ENCODE data around the gene EXOSC1.
A peak's percentile ranks its signal among the peaks of the same experiment; 100 is the strongest.

The EXOSC1 gene

GRCh38 chr10:97445722-97446639, at the start of gene EXOSC1, which contains the start of gene ZDHHC16:
Gene EXOSC1 (minus strand): TSS chr10:97446006. CDS start chr10:97445985, 21 bp downstream.
Gene ZDHHC16 (plus strand): TSS chr10:97446175. CDS start chr10:97451676, 5,501 bp downstream.
- H3K4me3 ChIP-seq (ENCODE audit: low read depth, low read length), result peak within 1 kb of the TSS; percentile 75
- H3K4me2 ChIP-seq (ENCODE audit: low read length), result peak within 1 kb of the TSS; percentile 77
- TF ChIP-seq CTCF (IDR thresholded peaks at IDR 0.05), result no peak
- peak within 1 kb of the TSS; percentile 82 for H2AFZ ChIP-seq
- no peaks in the 10 kb centered on the region for H3K27me3 ChIP-seq (ENCODE audit: control insufficient read depth, insufficient read depth, low read length)
- H3K9ac ChIP-seq, result peak within 1 kb of the TSS; percentile 22
- no peaks in the 10 kb centered on the region for H3K9me3 ChIP-seq (ENCODE audit: control insufficient read depth, low read length)
- H3K79me2 ChIP-seq, result peaks cover 33% of the 10 kb centered on the region
- H3K27ac ChIP-seq, result peak within 1 kb of the TSS; percentile 68
- H3K4me1 ChIP-seq, result peaks cover 4% of the 10 kb centered on the region
- no peaks in the 10 kb centered on the region for H3K36me3 ChIP-seq (ENCODE audit: control insufficient read depth, insufficient read depth, low read length)

GRCh38 chr10:97494863-97495506, 49.2 kb upstream of the EXOSC1 start:
- Histone ChIP-seq H3K4me3 (ENCODE audit: low read depth, low read length) (no peak overlapping the region), H3K27ac (no peak overlapping the region), H3K36me3 (ENCODE audit: control insufficient read depth, insufficient read depth, low read length) (no peaks in the 10 kb centered on the region)

GRCh38 chr10:97494151-97494550, 48.3 kb upstream of the EXOSC1 start:
- Histone ChIP-seq H3K27ac (no peak overlapping the region), H3K9ac (no peak overlapping the region), H3K4me3 (ENCODE audit: low read depth, low read length) (no peak overlapping the region), H2AFZ (no peak overlapping the region), H3K36me3 (ENCODE audit: control insufficient read depth, insufficient read depth, low read length) (no peaks in the 10 kb centered on the region), H3K4me1 (no peaks in the 10 kb centered on the region), H3K9me3 (ENCODE audit: control insufficient read depth, low read length) (no peaks in the 10 kb centered on the region), H3K4me2 (ENCODE audit: low read length) (no peak overlapping the region), H3K79me2 (peaks cover 64% of the 10 kb centered on the region), H3K27me3 (ENCODE audit: control insufficient read depth, insufficient read depth, low read length) (no peaks in the 10 kb centered on the region)
- no peak for TF ChIP-seq CTCF (IDR thresholded peaks at IDR 0.05)

More at GRCh38 chr10:97494863-97495506, 49.2 kb upstream of the EXOSC1 start:
- Histone ChIP-seq H3K4me1 (peaks cover 3% of the 10 kb centered on the region), H3K79me2 (peaks cover 56% of the 10 kb centered on the region), H3K9ac (no peak overlapping the region), H3K27me3 (ENCODE audit: control insufficient read depth, insufficient read depth, low read length) (no peaks in the 10 kb centered on the region), H2AFZ (no peak overlapping the region), H3K4me2 (ENCODE audit: low read length) (no peak overlapping the region), H3K9me3 (ENCODE audit: control insufficient read depth, low read length) (no peaks in the 10 kb centered on the region)
- TF ChIP-seq CTCF (IDR thresholded peaks at IDR 0.05), result no peak

- H3K9me3 ChIP-seq (ENCODE audit: control insufficient read depth, low read length), result no peaks in the 10 kb centered on the region
- no peak overlapping the region for H3K4me3 ChIP-seq (ENCODE audit: low read depth, low read length)
- H3K4me1 ChIP-seq, result no peaks in the 10 kb centered on the region
- peaks cover 65% of the 10 kb centered on the region for H3K79me2 ChIP-seq
- no peak for TF ChIP-seq CTCF (IDR thresholded peaks at IDR 0.05)
- no peak overlapping the region for H3K4me2 ChIP-seq (ENCODE audit: low read length)
- H2AFZ ChIP-seq, result no peak overlapping the region
- no peaks in the 10 kb centered on the region for H3K36me3 ChIP-seq (ENCODE audit: control insufficient read depth, insufficient read depth, low read length)
- H3K9ac ChIP-seq, result no peak overlapping the region
- no peak overlapping the region for H3K27ac ChIP-seq
- no peaks in the 10 kb centered on the region for H3K27me3 ChIP-seq (ENCODE audit: control insufficient read depth, insufficient read depth, low read length)
Observed at GRCh38 chr10:97490592-97490991, 44.8 kb upstream of the EXOSC1 start.

Data from parathyroid adenoma (tissue), 2 donors.